Stimulated activated CD4-positive, alpha-beta T cell treated with anti-CD3 and anti-CD28 coated beads, Interleukin-1b, Interleukin-23, amount 100 ng/mL, for 4 hours (primary cell): Measurements from ENCODE around the gene CDC42EP4.
"Not testable (repeated sequence)": the region's sequence is repeated elsewhere in the genome, so short reads cannot be mapped to it uniquely, and the experiment has no call there.

Experiments used
- DNase-seq, 2 donors: peaks; one replicate each; pipeline ENCODE4 v3.0.0-alpha.2; 2020; ENCODE audit warnings: low read depth in 2 of 2

CDC42EP4 gene

DNA sequence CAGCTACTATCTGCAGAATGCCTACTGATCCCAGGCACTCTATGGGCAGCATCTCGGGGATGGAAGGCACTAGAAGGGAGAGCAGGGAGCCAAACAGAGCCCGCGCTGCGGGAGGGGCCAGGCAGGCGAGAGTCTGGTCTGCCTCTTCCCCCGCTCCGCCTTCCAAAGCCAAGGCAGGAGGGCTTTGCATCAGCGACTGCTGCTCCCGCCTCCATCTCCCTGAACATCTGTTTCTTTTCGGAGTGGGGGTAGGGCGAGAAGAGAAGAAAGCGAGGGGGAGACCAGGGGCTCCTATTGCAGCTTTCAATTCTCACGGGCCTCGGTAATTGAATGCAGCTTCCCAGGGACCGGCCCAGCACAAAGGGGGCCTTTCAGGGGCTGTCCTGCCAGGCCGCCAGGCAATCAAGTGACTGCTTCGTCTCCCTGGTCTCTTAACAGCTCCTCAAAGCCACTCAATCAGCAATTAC lies 31.4 kb upstream of the CDC42EP4 start:
- no peak for DNase-seq

GRCh38 chr17:73342541-73343167 lies 30.9 kb upstream of the CDC42EP4 start:
- no peak for DNase-seq

GRCh38 chr17:73342050-73342522 lies 30.3 kb upstream of the CDC42EP4 start:
- no peak for DNase-seq

GRCh38 chr17:73341350-73342049 lies 29.7 kb upstream of the CDC42EP4 start:
- no peak for DNase-seq

- no peak for DNase-seq
These were observed 28.3 kb upstream of the CDC42EP4 start for GRCh38 chr17:73340093-73340596.

GRCh38 chr17:73338566-73339197 lies 26.9 kb upstream of the CDC42EP4 start:
- no peak for DNase-seq

DNA sequence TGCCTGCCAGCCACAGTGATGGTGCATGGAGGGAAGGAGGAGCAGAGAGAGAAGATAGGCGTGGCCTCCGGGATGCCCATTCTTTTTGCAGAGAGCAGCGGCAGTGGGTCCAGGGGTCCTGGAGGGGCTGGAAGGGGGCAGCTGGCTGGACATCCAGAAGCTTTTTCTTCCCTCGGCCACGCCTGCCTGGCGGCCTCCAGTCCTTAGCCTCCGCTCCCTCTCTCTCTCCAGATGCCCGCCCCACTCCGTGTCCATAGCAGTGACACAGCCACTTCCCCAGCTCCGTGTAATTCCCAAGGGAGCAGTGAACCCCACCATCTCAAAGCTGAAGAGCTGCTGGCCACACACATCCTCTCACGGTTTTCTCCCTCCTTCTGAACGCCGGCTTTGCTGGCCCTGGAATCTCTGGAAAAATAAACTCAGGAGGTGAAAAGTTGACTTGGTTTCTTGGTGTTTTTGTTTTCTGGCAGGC lies 26.3 kb upstream of the CDC42EP4 start:
- DNase-seq, result no peak

DNA sequence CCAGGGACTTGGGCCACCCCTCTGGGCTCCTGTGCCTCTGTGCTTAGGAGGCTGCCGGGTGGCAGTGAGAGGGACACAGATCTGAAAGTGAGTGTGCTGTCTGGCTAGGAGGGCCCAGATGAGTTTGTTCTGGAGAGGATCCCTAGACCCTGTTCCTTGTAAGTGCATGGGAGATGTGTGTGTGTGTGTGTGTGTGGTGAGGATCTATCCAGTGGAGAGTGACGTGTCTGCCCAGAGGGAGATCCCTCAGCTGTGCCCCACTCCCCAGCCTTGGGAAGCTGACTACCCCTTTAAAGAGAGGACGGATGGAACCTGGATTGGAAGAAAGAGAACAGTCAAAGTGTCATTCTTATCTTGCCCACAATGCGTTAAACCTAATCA lies 25.5 kb upstream of the CDC42EP4 start:
- DNase-seq, result no peak

- no peak for DNase-seq
These were observed 24.9 kb upstream of the CDC42EP4 start for GRCh38 chr17:73336408-73337329.

DNA sequence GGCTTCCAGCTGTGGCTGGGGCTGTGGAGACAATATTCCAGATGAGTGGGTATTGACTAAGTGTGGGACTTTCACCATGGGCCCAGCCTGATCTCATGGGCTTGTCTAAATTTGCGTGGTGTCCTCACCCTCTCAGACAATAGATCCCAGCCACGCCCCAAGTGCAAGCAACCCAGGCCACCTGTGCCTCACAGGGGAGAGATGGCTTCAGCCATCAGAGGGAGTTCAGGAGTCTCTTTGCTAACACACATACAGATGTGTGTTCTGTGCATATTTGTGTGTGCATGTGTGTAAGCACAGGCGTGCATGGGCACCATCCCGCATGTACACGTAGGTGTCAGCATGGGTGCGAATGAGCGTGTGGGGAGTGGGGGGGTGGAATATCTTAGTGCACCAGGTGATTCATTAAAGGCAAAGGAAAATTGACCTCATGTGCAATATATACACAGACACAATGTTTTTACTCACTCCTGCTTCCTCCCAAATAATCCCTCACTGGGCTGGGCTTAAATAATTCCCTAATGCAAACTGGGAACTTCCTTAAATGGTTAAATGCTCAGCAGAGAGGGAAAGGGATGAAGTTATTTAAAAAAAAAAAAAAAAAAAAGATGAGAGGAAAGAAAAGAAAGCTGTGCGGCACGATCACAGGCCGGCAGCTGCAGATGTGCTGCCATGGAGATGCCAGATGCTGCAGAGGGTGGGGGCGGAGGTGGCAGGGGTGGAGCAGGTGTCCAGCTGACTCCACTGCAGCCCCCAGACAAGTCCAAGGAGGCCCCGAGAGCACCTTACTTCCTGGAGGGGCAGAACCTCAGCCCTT lies 24.0 kb upstream of the CDC42EP4 start:
- DNase-seq, result no peak

- no peak for DNase-seq
These were observed 23.1 kb upstream of the CDC42EP4 start for GRCh38 chr17:73334771-73335513.

DNA sequence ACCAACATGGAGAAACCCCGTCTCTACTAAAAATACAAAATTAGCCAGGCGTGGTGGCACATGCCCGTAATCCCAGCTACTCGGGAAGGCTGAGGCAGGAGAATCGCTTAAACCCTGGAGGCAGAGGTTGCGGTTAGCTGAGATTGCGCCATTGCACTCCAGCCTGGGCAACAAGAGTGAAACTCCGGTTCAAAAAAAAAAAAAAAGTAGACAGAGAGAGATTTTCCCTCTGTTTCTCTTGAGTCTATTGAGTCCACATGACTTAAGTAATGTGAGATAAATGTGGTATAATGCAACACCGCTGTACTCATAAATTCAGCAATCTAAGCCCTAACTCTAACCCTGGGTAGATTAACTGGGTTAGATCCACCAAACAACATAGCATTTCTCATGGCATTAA lies 21.6 kb upstream of the CDC42EP4 start:
- DNase-seq, result not testable (repeated sequence)

DNA sequence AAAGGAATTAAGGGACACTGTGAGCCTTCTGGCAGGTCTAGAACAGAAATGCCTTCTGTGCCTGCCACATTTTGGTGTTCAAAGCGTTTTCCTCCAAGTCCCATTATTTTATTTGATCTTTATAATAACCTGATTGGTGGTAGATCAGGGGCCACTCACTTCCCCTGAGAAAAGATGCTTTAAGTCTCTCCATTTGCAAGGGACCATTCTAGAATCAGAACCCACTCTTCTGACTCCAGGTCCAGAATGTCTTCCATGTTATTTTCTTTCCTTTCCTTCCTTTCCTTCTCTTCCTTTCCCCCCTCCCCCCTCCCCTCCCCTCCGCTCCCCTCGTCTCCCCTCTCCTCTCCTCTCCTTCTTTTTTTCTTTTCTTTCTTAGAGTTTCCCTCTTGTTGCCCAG lies 19.3 kb upstream of the CDC42EP4 start:
- no peak for DNase-seq

GRCh38 chr17:73327676-73328075 lies 15.9 kb upstream of the CDC42EP4 start:
- no peak for DNase-seq

DNA sequence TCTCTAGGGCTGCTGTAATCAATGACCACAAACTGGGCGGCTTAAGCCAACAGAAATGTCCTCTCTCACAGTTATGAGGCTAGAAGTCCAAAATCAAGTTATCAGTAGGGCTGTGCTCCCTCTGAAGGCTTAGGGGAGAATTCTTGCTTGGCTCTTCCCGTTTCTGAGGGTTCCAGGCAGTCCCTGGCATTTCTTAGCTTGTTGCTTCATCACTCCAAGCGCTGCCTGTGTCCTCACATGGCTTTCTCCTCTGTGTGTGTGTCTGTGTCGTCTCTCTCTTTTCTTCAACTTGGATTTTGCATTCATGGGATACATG lies 13.7 kb upstream of the CDC42EP4 start:
- DNase-seq, result no peak

GRCh38 chr17:73324711-73325526 lies 13.1 kb upstream of the CDC42EP4 start:
- no peak for DNase-seq

- no peak for DNase-seq
These were observed 12.3 kb upstream of the CDC42EP4 start for GRCh38 chr17:73324160-73324475.

GRCh38 chr17:73323409-73324159 lies 11.8 kb upstream of the CDC42EP4 start:
- DNase-seq, result no peak
